Activated CD4-positive, alpha-beta T cell treated with anti-CD3 and anti-CD28 coated beads, Interleukin-2, amount 50 U/mL, for 24 hours (primary cell): ENCODE results near the gene CD69.
"Not testable (repeated sequence)": the region's sequence is repeated elsewhere in the genome, so short reads cannot be mapped to it uniquely, and the experiment has no call there.

Experiments used
- DNase-seq, 2 donors: peaks; one replicate each; pipeline ENCODE4 v3.0.0-alpha.2; 2020; ENCODE audit warnings: low read depth in 1 of 2, low spot score in 1 of 2

CD69 gene

GRCh38 chr12:9751204-9752144 lies 9.2 kb downstream of the CD69 start:
- DNase-seq: no peak

- DNase-seq: peak in 1 of 2 donors; percentile 72
Observed at GRCh38 chr12:9750276-9751203, 10.2 kb downstream of the CD69 start.

- DNase-seq: no peak
Observed at GRCh38 chr12:9749640-9750039, 11.1 kb downstream of the CD69 start.

GRCh38 chr12:9745199-9745598 lies 15.5 kb downstream of the CD69 start:
- no peak for DNase-seq

- no peak for DNase-seq
Observed at GRCh38 chr12:9742661-9743060, 18.0 kb downstream of the CD69 start.

GRCh38 chr12:9741726-9742125 lies 19.0 kb downstream of the CD69 start:
- DNase-seq: peak in 1 of 2 donors; percentile 69

- DNase-seq: no peak
Observed at GRCh38 chr12:9740106-9740750, 20.5 kb downstream of the CD69 start.

- not testable (repeated sequence) for DNase-seq
Observed at GRCh38 chr12:9739404-9740105, 21.1 kb downstream of the CD69 start.

GRCh38 chr12:9738905-9739304 lies 21.8 kb downstream of the CD69 start:
- not testable (repeated sequence) for DNase-seq

GRCh38 chr12:9736936-9737705 lies 23.6 kb downstream of the CD69 start:
- DNase-seq: no peak

- DNase-seq: no peak
Observed at GRCh38 chr12:9735601-9736000, 25.1 kb downstream of the CD69 start.

- DNase-seq: no peak
Observed at GRCh38 chr12:9732921-9733461, 27.7 kb downstream of the CD69 start, which contains the start of gene CLECL1. Gene CLECL1, minus strand, starts transcription at chr12:9733097.

GRCh38 chr12:9731797-9732196 lies 28.9 kb downstream of the CD69 start:
- no peak for DNase-seq

- DNase-seq: no peak
Observed at GRCh38 chr12:9731393-9731792, 29.3 kb downstream of the CD69 start.

- DNase-seq: no peak
Observed at GRCh38 chr12:9730591-9730990, 30.1 kb downstream of the CD69 start.

GRCh38 chr12:9730011-9730410 lies 30.7 kb downstream of the CD69 start:
- no peak for DNase-seq

GRCh38 chr12:9729082-9729481 lies 31.6 kb downstream of the CD69 start:
- no peak for DNase-seq

- no peak for DNase-seq
Observed at GRCh38 chr12:9727813-9728212, 32.9 kb downstream of the CD69 start.

GRCh38 chr12:9725213-9725870 lies 35.4 kb downstream of the CD69 start:
- DNase-seq: no peak
